GM12878 (cell line): ENCODE measurements around the gene NOL4L. TPM values are rescaled to one million over a fixed set of nuclear protein-coding genes. Genes with fewer than 3 reads are reported as not detected.

Source experiments
- ATAC-seq: fragments of 200-7000 bp; cut with Tn5 transposase; 3 replicates; pipeline ENCODE4 v1.9.1; 2020; ENCODE audit warnings: mild to moderate bottlenecking, moderate library complexity
- BruUV-seq: library from RNA; stranded (reverse); fragments of 400-500 nt; replicated peaks from 2 replicates; lab custom pipeline; 2021; lab: Mats Ljungman, UMichigan
- CTCF ChIA-PET: fragments of 300-600 bp; sonication (Branson Sonifier 250); formaldehyde crosslinking; extraction: SDS; loops from one replicate; lab custom pipeline; 2021; ENCODE audit warnings: inconsistent platforms; lab: Yijun Ruan, JAX
- POLR2A ChIA-PET: fragments of 350-600 bp; formaldehyde crosslinking; extraction: SDS; loops from one replicate; lab custom pipeline; 2021; ENCODE audit warnings: inconsistent platforms; lab: Charles Lee
- RAD21 ChIA-PET: fragments of 300-600 bp; sonication (Branson Sonifier 250); formaldehyde crosslinking; loops from one replicate; lab custom pipeline; 2023; ENCODE audit warnings: antibody characterized with exemption; ENCODE audit not compliant: unreplicated experiment; lab: Charles Lee
- SMC1A ChIA-PET: fragments of 300-600 bp; sonication (Branson Sonifier 250); formaldehyde crosslinking; loops from one replicate; lab custom pipeline; 2023; ENCODE audit not compliant: unreplicated experiment, uncharacterized antibody; lab: Charles Lee
- DNase-seq: peaks from one replicate; pipeline ENCODE4 v3.0.0-alpha.2; 2011; ENCODE audit warnings: low read depth, low spot score
- FAIRE-seq: peaks from 3 replicates; lab custom pipeline; 2011; peaks lifted over from hg19 to GRCh38; lab: Jason Lieb, UNC
- H2AFZ ChIP-seq: 2 replicates; pipeline ENCODE4 v1.6.0; 2011; ENCODE audit warnings: low read depth, low read length, control low read depth; ENCODE audit not compliant: control insufficient read depth
- H3K27ac ChIP-seq: 2 replicates; pipeline ENCODE4 v1.5.1; 2011; ENCODE audit warnings: control low read depth; ENCODE audit not compliant: control insufficient read depth, insufficient read depth
- H3K27me3 ChIP-seq, 2 experiments: replicated peaks in 1 of 2; 2 replicates each; pipeline versions ENCODE4 v1.6.0 to v1.6.1; 2011; ENCODE audit warnings: low read length in 1 of 2; ENCODE audit not compliant: control insufficient read depth in 2 of 2, insufficient read depth in 2 of 2
- H3K36me3 ChIP-seq, 2 experiments: 2 replicates each; pipeline ENCODE4 v1.5.1; 2011; ENCODE audit warnings: low read length in 1 of 2; ENCODE audit not compliant: control insufficient read depth in 2 of 2, insufficient read depth in 2 of 2
- H3K4me1 ChIP-seq: 2 replicates; pipeline ENCODE4 v1.6.1; 2011; ENCODE audit warnings: mild to moderate bottlenecking, low read length, moderate library complexity, mixed read lengths; ENCODE audit not compliant: control insufficient read depth, insufficient read depth
- H3K4me2 ChIP-seq: 2 replicates; pipeline ENCODE4 v1.6.0; 2011; ENCODE audit warnings: control low read depth; ENCODE audit not compliant: control insufficient read depth, insufficient read depth
- H3K4me3 ChIP-seq: fragments of 200-600 bp; sonication (generic); 2 replicates; pipeline ENCODE4 v1.5.1; 2016
- H3K79me2 ChIP-seq: 2 replicates; pipeline ENCODE4 v1.6.0; 2011; ENCODE audit warnings: low read length; ENCODE audit not compliant: control insufficient read depth, insufficient read depth
- H3K9ac ChIP-seq: 2 replicates; pipeline ENCODE4 v1.8.0; 2011; ENCODE audit warnings: low read length, control low read depth, mixed read lengths; ENCODE audit not compliant: control insufficient read depth, insufficient read depth
- H3K9me3 ChIP-seq: replicated peaks from 3 replicates; pipeline ENCODE4 v1.5.1; 2011; ENCODE audit warnings: mild to moderate bottlenecking, low read length; ENCODE audit not compliant: control insufficient read depth, insufficient read depth
- H4K20me1 ChIP-seq: 2 replicates; pipeline ENCODE4 v1.6.0; 2011; ENCODE audit not compliant: control insufficient read depth, insufficient read depth
- ATF7 ChIP-seq: fragments of 450-650 bp; IDR thresholded peaks from 2 replicates; pipeline ENCODE4 v1.6.1; 2016; ENCODE audit warnings: low read depth, mild to moderate bottlenecking
- BRCA1 ChIP-seq: IDR thresholded peaks from 2 replicates; pipeline ENCODE4 v1.6.1; 2011; ENCODE audit warnings: low read depth, low read length, improper control_type of control experiment
- CTCF ChIP-seq, 3 experiments: IDR thresholded peaks in 2 of 3; conservative IDR thresholded peaks in 1 of 3; 2 replicates each; pipeline ENCODE4 v1.5.1; 2011; ENCODE audit warnings: low read depth in 3 of 3, low read length in 3 of 3, mild to moderate bottlenecking in 3 of 3, control low read depth in 2 of 3, moderate library complexity in 2 of 3, inconsistent platforms in 1 of 3, mixed read lengths in 1 of 3; ENCODE audit not compliant: control insufficient read depth in 2 of 3, insufficient read depth in 1 of 3; ENCODE audit errors: extremely low read depth in 1 of 3
- DPF2 ChIP-seq: fragments of 450-650 bp; IDR thresholded peaks from 2 replicates; pipeline ENCODE4 v1.6.1; 2017; ENCODE audit warnings: mild to moderate bottlenecking
- KAT2A ChIP-seq: conservative IDR thresholded peaks from 2 replicates; pipeline ENCODE4 v1.6.1; 2011; ENCODE audit warnings: low read depth, low read length; ENCODE audit not compliant: control insufficient read depth
- POLR2AphosphoS2 ChIP-seq: IDR thresholded peaks from 2 replicates; pipeline ENCODE4 v1.6.1; 2011; ENCODE audit warnings: low read depth, mild to moderate bottlenecking, low read length, improper control_type of control experiment, moderate library complexity
- RB1 ChIP-seq: fragments of 450-650 bp; formaldehyde crosslinking; IDR thresholded peaks from 2 replicates; pipeline ENCODE4 v1.6.1; 2017; ENCODE audit warnings: mild to moderate bottlenecking, borderline replicate concordance
- RBBP5 ChIP-seq: fragments of 200-600 bp; sonication (generic); conservative IDR thresholded peaks from 2 replicates; pipeline ENCODE4 v1.6.1; 2016
- WRNIP1 ChIP-seq: IDR thresholded peaks from 2 replicates; pipeline ENCODE4 v1.6.1; 2011; ENCODE audit warnings: low read depth, low read length, improper control_type of control experiment, borderline replicate concordance
- ZSCAN29 ChIP-seq: fragments of 450-650 bp; IDR thresholded peaks from 2 replicates; pipeline ENCODE4 v1.6.1; 2017; ENCODE audit warnings: mild to moderate bottlenecking, moderate library complexity
- WGBS: methylation state at CpG from one replicate; pipeline ENCODE4 v1.1.6; 2016; ENCODE audit warnings: low lambda C conversion rate; ENCODE audit not compliant: insufficient replicate concordance, insufficient coverage; ENCODE audit errors: missing lambda C conversion rate; 5-methylcytosine and 5-hydroxymethylcytosine counted together
- in situ Hi-C: fragments of 300-500 bp; cut with MboI; formaldehyde crosslinking; loops from 9 replicates; pipeline ENCODE4 v1.14.3; 2018; ENCODE audit warnings: mixed read lengths
- intact Hi-C: fragments of 100-400 bp; cut with micrococcal nuclease; formaldehyde crosslinking; loops from one replicate; pipeline ENCODE4 v1.14.2; 2022; ENCODE audit not compliant: unreplicated experiment
- polyA plus RNA-seq, 11 experiments: library from polyadenylated mRNA; depleted of rRNA in 4 of 11; unstranded in 6 of 11; stranded (reverse) in 5 of 11; fragments of >200 nt; fragmentation: Nextera tagmentation in 4 of 11; fragmentation: Illumina TruSeq in 1 of 11; extraction: Ambion mirVana in 4 of 11; extraction: Trizol in 1 of 11; gene quantifications; 1 replicate in 1 of 11; 2 replicates in 10 of 11; pipeline versions ENCODE4 v1.2.1 to v1.2.3, GENCODE V29; 2011 to 2016; ENCODE audit warnings: inconsistent platforms in 2 of 11, missing spikeins in 2 of 11, low read depth in 1 of 11
- total RNA-seq, 4 experiments: library from RNA; depleted of rRNA in 3 of 4; stranded (reverse); fragments of >200 nt in 3 of 4; fragmentation: Illumina TruSeq in 1 of 4; extraction: Trizol in 1 of 4; gene quantifications; 2 replicates each; pipeline versions ENCODE4 v1.2.1 to v1.2.3, GENCODE V29; 2013 to 2021

The NOL4L gene
- total and polyA plus RNA-seq, 10 of the 15 experiments (the other 5 are each of a cell fraction or from before 2014, with no cell fraction given): 2.3 to 24.0 (median 8.0) TPM

GRCh38 chr20:32554965-32555289 is 30.2 kb downstream of the NOL4L start:
- Histone ChIP-seq H3K36me3 (no peaks in the 10 kb centered on the region), H3K27ac (0 out of 2 replicates have a peak overlapping the region, but pooled peaks have one; percentile 24), H3K4me3 (no peak overlapping the region), H3K9me3 (no peaks in the 10 kb centered on the region), H4K20me1 (no peaks in the 10 kb centered on the region), H2AFZ (no peak overlapping the region), H3K4me2 (no peak overlapping the region; the same call in 1 of the 2 replicates), H3K79me2 (no peaks in the 10 kb centered on the region; the same call in 1 of the 2 replicates), H3K9ac (no peak overlapping the region), H3K4me1 (peaks cover 5% of the 10 kb centered on the region), H3K27me3 (no peaks in the 10 kb centered on the region)
- DNase-seq: no peak
- ChIA-PET SMC1A (interaction anchor here (1.2 kb wide), 1 partner anchor 16 kb away, joined by 3 read pairs; no protein-coding TSS in a partner anchor), CTCF (interaction anchor here (0.6 to 1.5 kb wide), 3 partner anchors 24 to 566 kb away, joined by 3 to 4 read pairs (median 3); no protein-coding TSS in a partner anchor), RAD21 (interaction anchor here (1.5 kb wide), 1 partner anchor 9 kb away, joined by 3 read pairs; no protein-coding TSS in a partner anchor), POLR2A (interaction anchor here (1.2 to 1.3 kb wide), 2 partner anchors 13 to 23 kb away, joined by 3 read pairs; no protein-coding TSS in a partner anchor)
- ATAC-seq: no peak
- intact Hi-C loops: no loop called here
- no TSS peak for BruUV-seq
- TF ChIP-seq ATF7 (no peak), WRNIP1 (no peak), CTCF (IDR thresholded peaks at IDR 0.05 in 2 of 3, conservative IDR thresholded peaks at IDR 0.05 in 1 of 3; ENCODE audit: control insufficient read depth in 2 of 3, extremely low read depth in 1 of 3, insufficient read depth in 1 of 3, low read depth in 3 of 3, low read length in 3 of 3) (no peak), ZSCAN29 (no peak), KAT2A (no peak), BRCA1 (no peak), POLR2AphosphoS2 (no peak), RB1 (no peak), DPF2 (no peak), RBBP5 (no peak)
- FAIRE-seq: no peak
- 38% methylated on average over 3 of the region's 3 CpGs for WGBS
- in situ Hi-C loops: no loop called here
